22Rv1 (cell line): ENCODE measurements around the gene CNP.

Experiments
- ZFX ChIP-seq: fragments of 450-650 bp; IDR thresholded peaks from 2 replicates; pipeline ENCODE4 v1.6.1; 2017; ENCODE audit warnings: antibody characterized with exemption, borderline replicate concordance
- TF ChIP-seq, protein P1 (sequence below): fragments of 450-650 bp; IDR thresholded peaks from 2 replicates; pipeline ENCODE4 v1.5.1; 2017; ENCODE audit warnings: mild to moderate bottlenecking

DNA sequence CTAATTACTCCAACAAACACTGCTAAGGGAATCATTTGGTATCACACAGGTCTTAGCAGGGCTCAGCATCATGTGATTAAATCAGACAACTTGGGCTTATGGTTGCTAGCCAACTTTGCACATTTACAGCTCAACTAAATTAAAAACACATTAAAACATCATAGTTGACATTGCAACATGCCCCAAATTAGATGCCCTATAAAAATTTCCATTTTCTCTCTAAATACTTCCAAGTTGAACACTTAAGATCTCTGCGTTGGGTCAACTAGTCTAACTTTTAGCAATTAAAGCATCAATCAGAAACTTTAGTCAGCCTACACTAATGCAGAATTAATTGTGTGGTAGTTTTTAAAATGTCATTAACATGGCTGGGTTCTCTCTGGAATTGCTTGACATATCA is 38.6 kb downstream of the CNP start:
- TF ChIP-seq, protein P1, sequence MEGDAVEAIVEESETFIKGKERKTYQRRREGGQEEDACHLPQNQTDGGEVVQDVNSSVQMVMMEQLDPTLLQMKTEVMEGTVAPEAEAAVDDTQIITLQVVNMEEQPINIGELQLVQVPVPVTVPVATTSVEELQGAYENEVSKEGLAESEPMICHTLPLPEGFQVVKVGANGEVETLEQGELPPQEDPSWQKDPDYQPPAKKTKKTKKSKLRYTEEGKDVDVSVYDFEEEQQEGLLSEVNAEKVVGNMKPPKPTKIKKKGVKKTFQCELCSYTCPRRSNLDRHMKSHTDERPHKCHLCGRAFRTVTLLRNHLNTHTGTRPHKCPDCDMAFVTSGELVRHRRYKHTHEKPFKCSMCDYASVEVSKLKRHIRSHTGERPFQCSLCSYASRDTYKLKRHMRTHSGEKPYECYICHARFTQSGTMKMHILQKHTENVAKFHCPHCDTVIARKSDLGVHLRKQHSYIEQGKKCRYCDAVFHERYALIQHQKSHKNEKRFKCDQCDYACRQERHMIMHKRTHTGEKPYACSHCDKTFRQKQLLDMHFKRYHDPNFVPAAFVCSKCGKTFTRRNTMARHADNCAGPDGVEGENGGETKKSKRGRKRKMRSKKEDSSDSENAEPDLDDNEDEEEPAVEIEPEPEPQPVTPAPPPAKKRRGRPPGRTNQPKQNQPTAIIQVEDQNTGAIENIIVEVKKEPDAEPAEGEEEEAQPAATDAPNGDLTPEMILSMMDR, result no peak
- TF ChIP-seq ZFX, result no peak
